Measurements from ENCODE around the gene PODXL2. TPM values are rescaled to one million over a fixed set of nuclear protein-coding genes. Genes with fewer than 3 reads are reported as not detected.

Gene PODXL2
- total RNA-seq, 1 experiment from 2014 or later: 33.6 TPM

DNA sequence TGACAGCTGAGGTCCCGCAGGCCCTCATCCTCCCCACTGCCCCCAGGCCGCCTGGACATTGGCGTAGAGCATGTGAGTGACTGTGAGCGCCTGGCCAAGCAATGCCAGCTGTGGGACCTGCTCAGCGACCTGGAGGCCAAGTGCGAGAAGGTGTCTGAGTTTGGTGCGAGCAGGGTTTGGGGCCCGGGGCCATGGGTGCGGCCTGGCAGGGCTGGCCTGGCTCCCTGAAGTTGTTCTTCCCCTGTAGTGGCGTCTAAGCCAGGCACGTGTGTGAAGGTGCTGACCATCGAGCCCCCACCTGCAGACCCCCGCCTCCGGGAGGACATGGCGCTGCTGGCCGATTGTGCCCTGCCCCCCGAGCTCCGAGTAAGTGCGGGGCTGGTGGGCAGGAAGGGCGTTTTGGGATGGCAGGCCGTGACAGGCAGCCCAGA is 48.0 kb downstream of the PODXL2 start (continued):
- TF ChIP-seq, protein P1, sequence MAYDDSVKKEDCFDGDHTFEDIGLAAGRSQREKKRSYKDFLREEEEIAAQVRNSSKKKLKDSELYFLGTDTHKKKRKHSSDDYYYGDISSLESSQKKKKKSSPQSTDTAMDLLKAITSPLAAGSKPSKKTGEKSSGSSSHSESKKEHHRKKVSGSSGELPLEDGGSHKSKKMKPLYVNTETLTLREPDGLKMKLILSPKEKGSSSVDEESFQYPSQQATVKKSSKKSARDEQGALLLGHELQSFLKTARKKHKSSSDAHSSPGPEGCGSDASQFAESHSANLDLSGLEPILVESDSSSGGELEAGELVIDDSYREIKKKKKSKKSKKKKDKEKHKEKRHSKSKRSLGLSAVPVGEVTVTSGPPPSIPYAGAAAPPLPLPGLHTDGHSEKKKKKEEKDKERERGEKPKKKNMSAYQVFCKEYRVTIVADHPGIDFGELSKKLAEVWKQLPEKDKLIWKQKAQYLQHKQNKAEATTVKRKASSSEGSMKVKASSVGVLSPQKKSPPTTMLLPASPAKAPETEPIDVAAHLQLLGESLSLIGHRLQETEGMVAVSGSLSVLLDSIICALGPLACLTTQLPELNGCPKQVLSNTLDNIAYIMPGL (CRISPR knock-in tag; IDR thresholded peaks at IDR 0.05): no peak
- TF ChIP-seq, protein P2, sequence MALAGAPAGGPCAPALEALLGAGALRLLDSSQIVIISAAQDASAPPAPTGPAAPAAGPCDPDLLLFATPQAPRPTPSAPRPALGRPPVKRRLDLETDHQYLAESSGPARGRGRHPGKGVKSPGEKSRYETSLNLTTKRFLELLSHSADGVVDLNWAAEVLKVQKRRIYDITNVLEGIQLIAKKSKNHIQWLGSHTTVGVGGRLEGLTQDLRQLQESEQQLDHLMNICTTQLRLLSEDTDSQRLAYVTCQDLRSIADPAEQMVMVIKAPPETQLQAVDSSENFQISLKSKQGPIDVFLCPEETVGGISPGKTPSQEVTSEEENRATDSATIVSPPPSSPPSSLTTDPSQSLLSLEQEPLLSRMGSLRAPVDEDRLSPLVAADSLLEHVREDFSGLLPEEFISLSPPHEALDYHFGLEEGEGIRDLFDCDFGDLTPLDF (CRISPR knock-in tag; IDR thresholded peaks at IDR 0.05): no peak
- TF ChIP-seq ZNF671 (CRISPR knock-in tag; IDR thresholded peaks at IDR 0.05): no peak

DNA sequence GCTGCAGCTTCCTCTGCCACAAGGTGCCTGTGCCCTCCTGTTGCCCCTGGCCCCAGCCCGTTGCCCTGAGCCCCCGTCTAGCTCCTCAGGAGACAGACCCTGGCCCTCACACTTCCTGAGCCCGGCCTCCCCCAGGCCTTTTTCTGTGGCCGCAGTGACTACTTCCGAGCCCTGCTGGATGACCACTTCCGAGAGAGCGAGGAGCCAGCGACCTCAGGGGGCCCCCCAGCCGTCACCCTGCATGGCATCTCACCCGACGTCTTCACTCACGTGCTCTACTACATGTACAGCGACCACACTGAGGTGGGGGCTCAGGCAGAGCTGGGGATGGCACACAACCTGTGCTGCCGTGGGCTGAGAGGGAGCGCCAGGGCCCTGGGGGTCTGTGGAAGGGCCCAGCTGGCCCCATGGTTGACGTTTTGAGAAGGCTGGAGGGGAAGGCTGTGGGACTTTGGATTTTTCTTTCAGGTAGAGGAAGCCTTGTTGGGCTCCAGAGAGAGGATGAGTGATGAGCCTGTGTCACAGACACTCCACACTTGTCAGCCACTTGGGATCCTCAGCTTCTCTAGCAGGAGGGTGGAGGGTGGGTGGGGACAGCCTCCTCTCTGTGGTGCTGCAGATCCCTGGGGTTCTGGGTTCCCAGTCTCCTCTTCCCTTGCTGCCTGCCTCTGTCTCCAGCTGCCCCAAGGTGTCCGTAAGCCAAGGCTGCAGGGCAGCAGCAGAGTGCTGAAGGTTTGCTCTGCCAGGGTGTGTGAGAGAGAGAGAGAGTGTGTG is 48.7 kb downstream of the PODXL2 start:
- no peak for TF ChIP-seq ZNF423 (CRISPR knock-in tag; IDR thresholded peaks at IDR 0.05)
- ATAC-seq (no peak), DNase-seq (ENCODE audit: low spot score) (peak; percentile 6)
- H3K4me3 Mint-ChIP-seq: no peak overlapping the region
- H3K27ac Mint-ChIP-seq: no peak overlapping the region
- ChIA-PET POLR2A (no interaction called here), CTCF (interaction anchor here (0.6 to 8.5 kb wide), 5 partner anchors 12 to 154 kb away, joined by 4 to 127 read pairs (median 25); no protein-coding TSS in a partner anchor)
- no peaks in the 10 kb centered on the region; the same call in none of the 2 replicates for H3K27me3 Mint-ChIP-seq (ENCODE audit: low read depth)
- H3K9me3 Mint-ChIP-seq: no peaks in the 10 kb centered on the region
- peaks cover 19% of the 10 kb centered on the region for H3K4me1 Mint-ChIP-seq
- no peaks in the 10 kb centered on the region for H3K36me3 Mint-ChIP-seq

- CTCF ChIA-PET: interaction anchor here (0.6 to 8.5 kb wide), 11 partner anchors 12 to 153 kb away, joined by 3 to 127 read pairs (median 9); no protein-coding TSS in a partner anchor
- no peaks in the 10 kb centered on the region for H3K9me3 Mint-ChIP-seq
- H3K36me3 Mint-ChIP-seq: no peaks in the 10 kb centered on the region
- no peak overlapping the region for H3K4me3 Mint-ChIP-seq
- POLR2A ChIA-PET: no interaction called here
- H3K27ac Mint-ChIP-seq: no peak overlapping the region
- H3K27me3 Mint-ChIP-seq (ENCODE audit: low read depth): no peaks in the 10 kb centered on the region; the same call in none of the 2 replicates
- DNase-seq (ENCODE audit: low spot score): peak; percentile 3
- peaks cover 20% of the 10 kb centered on the region for H3K4me1 Mint-ChIP-seq
- no peak for ATAC-seq
- TF ChIP-seq MLX (CRISPR knock-in tag; IDR thresholded peaks at IDR 0.05) (no peak), CREM (CRISPR knock-in tag; IDR thresholded peaks at IDR 0.05) (no peak), TP53 (CRISPR knock-in tag; IDR thresholded peaks at IDR 0.05) (no peak), ESRRA (CRISPR knock-in tag; IDR thresholded peaks at IDR 0.05; ENCODE audit: borderline replicate concordance) (no peak), ETV6 (CRISPR knock-in tag; IDR thresholded peaks at IDR 0.05) (no peak), CTCF (IDR thresholded peaks at IDR 0.05) (no peak), SP1 (CRISPR knock-in tag; conservative IDR thresholded peaks at IDR 0.05) (no peak), ZNF423 (CRISPR knock-in tag; IDR thresholded peaks at IDR 0.05) (no peak), ZNF219 (CRISPR knock-in tag; IDR thresholded peaks at IDR 0.05; ENCODE audit: borderline replicate concordance) (no peak), ZNF281 (CRISPR knock-in tag; IDR thresholded peaks at IDR 0.05) (no peak), NR2C2 (CRISPR knock-in tag; IDR thresholded peaks at IDR 0.05) (no peak), ZNF121 (CRISPR knock-in tag; IDR thresholded peaks at IDR 0.05) (no peak), IRF2 (CRISPR knock-in tag; IDR thresholded peaks at IDR 0.05; ENCODE audit: borderline replicate concordance, low read depth) (no peak), JAZF1 (CRISPR knock-in tag; IDR thresholded peaks at IDR 0.05) (no peak), TEAD4 (CRISPR knock-in tag; IDR thresholded peaks at IDR 0.05) (no peak), TEAD1 (CRISPR knock-in tag; IDR thresholded peaks at IDR 0.05) (no peak)
- TF ChIP-seq, protein P2 (CRISPR knock-in tag; IDR thresholded peaks at IDR 0.05): no peak
- TF ChIP-seq, protein P3, sequence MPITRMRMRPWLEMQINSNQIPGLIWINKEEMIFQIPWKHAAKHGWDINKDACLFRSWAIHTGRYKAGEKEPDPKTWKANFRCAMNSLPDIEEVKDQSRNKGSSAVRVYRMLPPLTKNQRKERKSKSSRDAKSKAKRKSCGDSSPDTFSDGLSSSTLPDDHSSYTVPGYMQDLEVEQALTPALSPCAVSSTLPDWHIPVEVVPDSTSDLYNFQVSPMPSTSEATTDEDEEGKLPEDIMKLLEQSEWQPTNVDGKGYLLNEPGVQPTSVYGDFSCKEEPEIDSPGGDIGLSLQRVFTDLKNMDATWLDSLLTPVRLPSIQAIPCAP (CRISPR knock-in tag; IDR thresholded peaks at IDR 0.05): no peak
- TF ChIP-seq, protein P1 (CRISPR knock-in tag; IDR thresholded peaks at IDR 0.05): no peak
Measured at GRCh38 chr3:127678315-127678599, 49.3 kb downstream of the PODXL2 start.
